Mammary epithelial cell (primary cell): ENCODE results near the gene SPAG17.

Experiments used
- CTCF ChIP-seq, 2 donors: IDR thresholded peaks in 1 of 2; conservative IDR thresholded peaks in 1 of 2; 2 replicates each; pipeline ENCODE4 v1.5.1; 2011 to 2012; ENCODE audit warnings: inconsistent platforms in 2 of 2, low read length in 2 of 2, mild to moderate bottlenecking in 2 of 2, control low read depth in 1 of 2, low read depth in 1 of 2; ENCODE audit not compliant: insufficient read depth in 1 of 2; ENCODE audit errors: extremely low read depth in 1 of 2
- EZH2 ChIP-seq: IDR thresholded peaks from 2 replicates; pipeline ENCODE4 v1.6.1; 2012; ENCODE audit warnings: low read length, inconsistent platforms, borderline replicate concordance

GRCh38 chr1:118110580-118110979, 74.4 kb downstream of the SPAG17 start:
- TF ChIP-seq CTCF (conservative IDR thresholded peaks at IDR 0.05 in 1 of 2, IDR thresholded peaks at IDR 0.05 in 1 of 2; ENCODE audit: extremely low read depth in 1 of 2, insufficient read depth in 1 of 2, low read depth in 1 of 2, low read length in 2 of 2) (no peak), EZH2 (no peak)
